Measurements from ENCODE around the gene RPS6KA5.

- TF ChIP-seq, protein P1, sequence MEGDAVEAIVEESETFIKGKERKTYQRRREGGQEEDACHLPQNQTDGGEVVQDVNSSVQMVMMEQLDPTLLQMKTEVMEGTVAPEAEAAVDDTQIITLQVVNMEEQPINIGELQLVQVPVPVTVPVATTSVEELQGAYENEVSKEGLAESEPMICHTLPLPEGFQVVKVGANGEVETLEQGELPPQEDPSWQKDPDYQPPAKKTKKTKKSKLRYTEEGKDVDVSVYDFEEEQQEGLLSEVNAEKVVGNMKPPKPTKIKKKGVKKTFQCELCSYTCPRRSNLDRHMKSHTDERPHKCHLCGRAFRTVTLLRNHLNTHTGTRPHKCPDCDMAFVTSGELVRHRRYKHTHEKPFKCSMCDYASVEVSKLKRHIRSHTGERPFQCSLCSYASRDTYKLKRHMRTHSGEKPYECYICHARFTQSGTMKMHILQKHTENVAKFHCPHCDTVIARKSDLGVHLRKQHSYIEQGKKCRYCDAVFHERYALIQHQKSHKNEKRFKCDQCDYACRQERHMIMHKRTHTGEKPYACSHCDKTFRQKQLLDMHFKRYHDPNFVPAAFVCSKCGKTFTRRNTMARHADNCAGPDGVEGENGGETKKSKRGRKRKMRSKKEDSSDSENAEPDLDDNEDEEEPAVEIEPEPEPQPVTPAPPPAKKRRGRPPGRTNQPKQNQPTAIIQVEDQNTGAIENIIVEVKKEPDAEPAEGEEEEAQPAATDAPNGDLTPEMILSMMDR (IDR thresholded peaks at IDR 0.05) = no peak
- no peak for TF ChIP-seq POLR2A (IDR thresholded peaks at IDR 0.05)
- TF ChIP-seq POLR2AphosphoS5 (IDR thresholded peaks at IDR 0.05) = no peak
Measured at GRCh38 chr14:90966493-90966892, 93.9 kb downstream of the RPS6KA5 start.

All from breast epithelium (tissue), 3 donors.